GM12865 (cell line): ENCODE results near the gene VPS50.

Source experiments
- DNase-seq: peaks from one replicate; pipeline ENCODE4 v3.0.0; 2010; ENCODE audit warnings: low read depth
- H3K4me3 ChIP-seq: 2 replicates; pipeline ENCODE4 v1.5.1; 2011; ENCODE audit warnings: mild to moderate bottlenecking, low read depth, low read length, control low read depth
- CTCF ChIP-seq: IDR thresholded peaks from 2 replicates; pipeline ENCODE4 v1.5.1; 2011; ENCODE audit warnings: low read length, control low read depth, low read depth, inconsistent platforms; ENCODE audit not compliant: insufficient read depth; ENCODE audit errors: missing control alignments

VPS50 gene

GRCh38 chr7:93352881-93353280, 120.7 kb downstream of the VPS50 start:
- TF ChIP-seq CTCF: no peak
- DNase-seq: no peak
- H3K4me3 ChIP-seq: no peak overlapping the region

- DNase-seq: no peak
- H3K4me3 ChIP-seq: no peak overlapping the region
- no peak for TF ChIP-seq CTCF
These were observed 122.6 kb downstream of the VPS50 start for GRCh38 chr7:93354815-93355214.

GRCh38 chr7:93359520-93360198, 127.5 kb downstream of the VPS50 start:
- DNase-seq: no peak
- no peak overlapping the region for H3K4me3 ChIP-seq
- TF ChIP-seq CTCF: no peak

- no peak for DNase-seq
- no peak overlapping the region for H3K4me3 ChIP-seq
- TF ChIP-seq CTCF: no peak
These were observed 129.7 kb downstream of the VPS50 start for GRCh38 chr7:93361853-93362252.

- DNase-seq: no peak
- no peak for TF ChIP-seq CTCF
- H3K4me3 ChIP-seq: no peak overlapping the region
These were observed 132.6 kb downstream of the VPS50 start for GRCh38 chr7:93364806-93365205.

GRCh38 chr7:93365341-93365740, 133.2 kb downstream of the VPS50 start:
- DNase-seq: no peak
- TF ChIP-seq CTCF: no peak
- H3K4me3 ChIP-seq: no peak overlapping the region

- H3K4me3 ChIP-seq: no peak overlapping the region
- no peak for TF ChIP-seq CTCF
- no peak for DNase-seq
These were observed 134.7 kb downstream of the VPS50 start for GRCh38 chr7:93366816-93367215.
